Endothelial cell (in vitro differentiated cells): Measurements from ENCODE around the gene HINT1. TPM values are rescaled to one million over a fixed set of nuclear protein-coding genes. Genes with fewer than 3 reads are reported as not detected.

Experiments
- DNase-seq: peaks from one replicate; pipeline ENCODE4 v3.0.0; 2021; ENCODE audit warnings: low spot score
- H3K27ac Mint-ChIP-seq: one replicate; pipeline ENCODE4 v1.8.0; 2021; ENCODE audit warnings: mixed read lengths, inconsistent platforms; ENCODE audit not compliant: unreplicated experiment
- H3K27me3 Mint-ChIP-seq: one replicate; pipeline ENCODE4 v1.8.0; 2021; ENCODE audit warnings: mild to moderate bottlenecking, moderate library complexity, mixed read lengths, inconsistent platforms; ENCODE audit not compliant: unreplicated experiment
- H3K36me3 Mint-ChIP-seq: one replicate; pipeline ENCODE4 v1.8.0; 2021; ENCODE audit warnings: mild to moderate bottlenecking, low read depth, mixed read lengths, inconsistent platforms; ENCODE audit not compliant: unreplicated experiment
- H3K4me1 Mint-ChIP-seq: one replicate; pipeline ENCODE4 v1.8.0; 2021; ENCODE audit warnings: mild to moderate bottlenecking, mixed read lengths, inconsistent platforms; ENCODE audit not compliant: unreplicated experiment
- H3K4me3 Mint-ChIP-seq: one replicate; pipeline ENCODE4 v1.8.0; 2021; ENCODE audit warnings: mild to moderate bottlenecking, mixed read lengths, inconsistent platforms; ENCODE audit not compliant: unreplicated experiment
- H3K9me3 Mint-ChIP-seq: one replicate; pipeline ENCODE4 v1.8.0; 2021; ENCODE audit warnings: mixed read lengths, inconsistent platforms; ENCODE audit not compliant: unreplicated experiment
- CTCF ChIP-seq: fragments of 200-600 bp; sonication (generic); IDR thresholded peaks from one replicate; pipeline ENCODE4 v1.5.0; 2021; ENCODE audit warnings: antibody characterized with exemption; ENCODE audit not compliant: unreplicated experiment
- total RNA-seq: library from RNA; stranded (reverse); fragmentation: NEBNext Ultra II Directional; extraction: Animal tissue kit (Norgen Biotek cat#: 25700); gene quantifications from one replicate; pipeline ENCODE4 v1.2.1, GENCODE V29; 2021; ENCODE audit not compliant: unreplicated experiment

HINT1 gene
- total RNA-seq, 1 donor from 2014 or later: 216 TPM

- no peak overlapping the region for H3K27ac Mint-ChIP-seq
- no peaks in the 10 kb centered on the region for H3K36me3 Mint-ChIP-seq
- no peak overlapping the region for H3K4me3 Mint-ChIP-seq
- no peaks in the 10 kb centered on the region for H3K9me3 Mint-ChIP-seq
- H3K27me3 Mint-ChIP-seq: no peaks in the 10 kb centered on the region
- TF ChIP-seq CTCF: no peak
- no peak for DNase-seq
- H3K4me1 Mint-ChIP-seq: no peaks in the 10 kb centered on the region
Measured at GRCh38 chr5:131193106-131193505, 28.1 kb upstream of the HINT1 start.

DNA sequence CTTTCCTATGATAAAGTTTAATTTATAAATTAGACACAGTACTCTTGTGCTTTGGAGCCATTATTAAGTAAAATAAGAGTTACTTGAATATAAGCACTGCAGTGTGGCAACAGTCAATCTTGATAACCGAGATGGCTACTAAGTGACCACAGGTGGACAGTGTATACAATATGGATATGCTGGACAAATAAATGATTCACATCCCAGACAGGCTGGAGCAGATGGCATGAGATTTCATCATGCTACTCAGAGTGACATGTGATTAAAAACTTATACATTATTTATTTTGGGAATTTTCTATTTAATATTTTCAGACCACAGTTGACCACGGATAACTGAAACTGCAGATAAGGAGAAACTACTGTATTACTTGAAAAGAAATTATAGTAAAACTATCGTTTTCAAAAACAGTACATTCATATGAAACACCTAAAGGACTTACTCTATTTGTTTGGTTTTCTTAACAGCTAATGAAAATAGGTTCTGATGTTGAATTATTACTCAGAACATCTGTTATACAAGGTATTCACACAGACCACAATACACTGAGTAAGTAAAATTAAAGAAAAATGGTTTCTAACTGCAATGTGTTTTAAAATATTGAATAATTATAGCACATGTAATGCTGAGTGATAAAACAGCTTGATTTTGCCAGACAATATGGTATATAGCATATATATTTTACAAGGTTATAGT, 21.7 kb upstream of the HINT1 start:
- DNase-seq: no peak
- Mint-ChIP-seq H3K4me3 (no peak overlapping the region), H3K27ac (no peak overlapping the region), H3K27me3 (no peaks in the 10 kb centered on the region), H3K36me3 (no peaks in the 10 kb centered on the region), H3K4me1 (no peaks in the 10 kb centered on the region), H3K9me3 (no peaks in the 10 kb centered on the region)
- TF ChIP-seq CTCF: no peak

GRCh38 chr5:131185523-131186104, 20.6 kb upstream of the HINT1 start:
- TF ChIP-seq CTCF: no peak
- Mint-ChIP-seq H3K36me3 (no peaks in the 10 kb centered on the region), H3K9me3 (no peaks in the 10 kb centered on the region), H3K4me3 (no peak overlapping the region), H3K27ac (no peak overlapping the region), H3K27me3 (no peaks in the 10 kb centered on the region), H3K4me1 (no peaks in the 10 kb centered on the region)
- no peak for DNase-seq

- DNase-seq: no peak
- no peaks in the 10 kb centered on the region for H3K9me3 Mint-ChIP-seq
- H3K27me3 Mint-ChIP-seq: no peaks in the 10 kb centered on the region
- H3K4me3 Mint-ChIP-seq: no peak overlapping the region
- H3K4me1 Mint-ChIP-seq: no peaks in the 10 kb centered on the region
- no peaks in the 10 kb centered on the region for H3K36me3 Mint-ChIP-seq
- TF ChIP-seq CTCF: no peak
- no peak overlapping the region for H3K27ac Mint-ChIP-seq
Measured at GRCh38 chr5:131182839-131183238, 17.8 kb upstream of the HINT1 start.

DNA sequence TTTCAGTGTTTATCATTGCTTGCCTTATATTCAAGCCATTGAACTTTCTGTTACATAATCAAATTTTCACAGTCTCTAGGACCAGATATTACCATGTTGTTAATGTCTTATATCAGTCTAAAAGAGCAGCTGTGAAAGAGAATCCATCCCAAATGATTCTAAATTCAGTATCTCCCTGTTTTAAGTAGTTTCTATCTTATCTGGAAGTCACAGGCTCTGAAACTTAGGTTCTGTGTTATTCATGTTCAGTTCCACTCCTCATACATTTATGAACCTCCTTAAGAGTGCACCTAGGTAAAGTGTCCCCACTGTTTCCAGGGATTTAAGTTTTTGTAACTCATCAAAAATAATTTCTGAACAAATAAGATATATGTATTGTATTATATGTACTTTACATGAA, 15.4 kb upstream of the HINT1 start:
- DNase-seq: no peak
- Mint-ChIP-seq H3K27me3 (no peaks in the 10 kb centered on the region), H3K9me3 (no peaks in the 10 kb centered on the region), H3K27ac (no peak overlapping the region), H3K4me3 (no peak overlapping the region), H3K4me1 (no peaks in the 10 kb centered on the region), H3K36me3 (no peaks in the 10 kb centered on the region)
- TF ChIP-seq CTCF: no peak
